GM19043 (cell line): ENCODE data around the gene PIP4K2B.
"Not testable (repeated sequence)": the region's sequence is repeated elsewhere in the genome, so short reads cannot be mapped to it uniquely, and the experiment has no call there.

ENCODE experiments used
- ATAC-seq: cut with Tn5 transposase; IDR thresholded peaks from one replicate; pipeline ENCODE4 v1.9.1; 2021; ENCODE audit warnings: low read depth; ENCODE audit not compliant: unreplicated experiment

The PIP4K2B gene

DNA sequence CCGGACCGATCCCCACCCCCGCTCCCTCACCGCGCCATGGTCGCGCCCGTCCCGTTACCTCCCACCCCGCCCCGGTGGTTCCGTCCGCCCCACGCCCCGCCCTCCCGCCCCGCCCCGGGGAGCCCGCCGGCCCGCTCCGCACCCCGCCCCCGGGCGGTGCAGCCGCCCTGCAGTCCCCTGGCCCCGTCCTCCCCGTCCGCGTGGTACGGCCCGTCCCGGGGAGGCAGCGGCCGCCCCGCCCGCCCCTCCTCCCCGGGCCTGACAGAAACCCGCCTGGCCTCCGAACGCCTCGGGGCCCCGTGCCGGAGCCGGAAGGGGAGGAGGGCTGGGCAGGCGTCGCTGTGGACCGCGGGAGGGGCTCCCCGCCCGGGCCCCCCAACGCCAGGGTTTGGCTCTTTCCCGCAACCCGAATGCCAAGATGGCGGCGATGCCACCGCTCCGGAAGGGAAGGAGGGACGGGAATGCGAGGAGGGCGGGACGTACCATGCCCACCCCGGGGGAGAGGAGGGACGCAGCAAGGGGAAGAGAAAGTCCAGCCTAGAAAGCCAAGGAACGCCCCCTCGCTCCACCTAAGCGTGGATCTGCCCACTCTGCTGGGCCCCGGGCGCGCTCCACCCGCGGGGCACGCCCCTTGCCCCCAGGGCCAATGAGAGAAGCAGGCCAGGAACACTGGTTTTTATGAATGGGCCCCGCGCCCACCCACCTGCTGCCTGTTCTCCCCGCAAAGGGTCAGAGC is at the start of gene PIP4K2B:
Gene PIP4K2B, minus strand, starts transcription at position 56 of the 736 bp plus-strand sequence. CDS start 132 bp downstream, outside the sequence.
- ATAC-seq, result peak; percentile 78

- ATAC-seq, result no peak
Observed at GRCh38 chr17:38848557-38848891, 49.2 kb upstream of the PIP4K2B start.

GRCh38 chr17:38844261-38844757 is 45.0 kb upstream of the PIP4K2B start:
- no peak for ATAC-seq

GRCh38 chr17:38825762-38826247 is 26.4 kb upstream of the PIP4K2B start:
- ATAC-seq, result no peak

- no peak for ATAC-seq
Observed at GRCh38 chr17:38824899-38825761, 25.8 kb upstream of the PIP4K2B start, which contains the start of gene CWC25. Gene CWC25 (minus strand): TSS chr17:38825321. CDS start chr17:38825183, 138 bp downstream.

DNA sequence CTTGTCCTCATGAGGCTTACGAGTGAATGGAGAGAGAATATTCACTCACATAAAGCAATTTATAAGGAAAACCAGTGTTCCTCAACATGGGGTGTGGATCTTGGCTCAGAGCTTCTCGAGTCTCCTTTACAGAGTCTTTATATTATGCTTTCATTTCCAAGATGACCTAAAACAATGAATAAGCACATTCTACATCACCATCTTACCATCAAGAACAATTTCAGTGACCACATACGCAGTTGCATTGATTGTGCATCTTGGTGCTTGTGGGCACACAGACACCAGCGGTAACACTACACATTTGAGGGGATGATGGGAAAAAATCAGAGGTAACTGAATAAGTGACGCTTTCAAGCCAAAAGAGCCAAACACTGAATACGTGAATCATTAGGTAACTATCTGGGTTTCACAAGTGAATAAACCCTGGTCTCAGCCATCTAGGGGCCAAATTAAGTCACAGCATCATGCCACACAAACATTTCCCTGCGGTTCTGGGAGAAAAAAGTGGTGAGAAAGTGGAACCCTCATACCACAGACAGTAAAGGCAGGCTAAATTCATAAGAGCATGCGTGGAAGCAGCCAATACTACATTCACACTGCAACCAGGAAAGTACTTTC is 16.3 kb upstream of the PIP4K2B start:
- ATAC-seq, result no peak

GRCh38 chr17:38809828-38810227 is 10.5 kb upstream of the PIP4K2B start:
- ATAC-seq, result no peak

- no peak for ATAC-seq
Observed at GRCh38 chr17:38800237-38800760, 943 bp upstream of the PIP4K2B start.

- ATAC-seq, result peak; percentile 14
Observed at GRCh38 chr17:38798614-38799500, 499 bp downstream of the PIP4K2B start.

DNA sequence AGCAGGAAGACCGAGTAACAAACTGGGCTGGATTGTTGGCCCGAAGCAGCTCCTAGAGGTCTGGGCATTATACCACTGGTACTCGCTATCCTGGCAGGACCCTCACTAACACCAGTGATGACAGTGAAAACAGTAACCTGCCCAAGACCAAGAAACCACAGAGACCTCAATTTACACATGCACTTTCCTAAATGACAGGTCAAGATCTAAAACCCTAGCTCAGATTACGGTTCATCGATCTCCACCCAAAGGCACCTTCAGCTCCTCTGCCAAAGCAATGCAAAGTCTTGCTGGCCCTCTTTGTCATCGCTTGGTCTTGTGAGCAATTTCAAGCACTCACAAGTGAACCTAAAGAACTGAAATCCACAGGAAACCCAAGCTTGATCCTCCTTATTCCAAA is 1.5 kb downstream of the PIP4K2B start:
- no peak for ATAC-seq

DNA sequence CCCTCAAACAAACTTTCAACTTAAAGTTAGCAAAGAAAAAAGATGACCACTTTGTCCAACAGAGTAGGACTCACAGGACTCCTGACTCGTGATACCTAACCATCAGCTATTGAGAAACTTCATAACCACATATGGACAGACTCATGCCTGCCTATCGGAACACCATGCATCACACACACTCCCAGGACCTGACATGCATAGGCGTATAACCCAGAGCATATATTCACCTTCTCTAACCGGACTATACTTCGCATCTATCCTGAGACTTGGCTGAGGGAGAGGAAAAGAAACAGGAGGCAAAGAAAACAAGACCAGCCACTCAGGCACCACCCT is 2.2 kb downstream of the PIP4K2B start:
- no peak for ATAC-seq

DNA sequence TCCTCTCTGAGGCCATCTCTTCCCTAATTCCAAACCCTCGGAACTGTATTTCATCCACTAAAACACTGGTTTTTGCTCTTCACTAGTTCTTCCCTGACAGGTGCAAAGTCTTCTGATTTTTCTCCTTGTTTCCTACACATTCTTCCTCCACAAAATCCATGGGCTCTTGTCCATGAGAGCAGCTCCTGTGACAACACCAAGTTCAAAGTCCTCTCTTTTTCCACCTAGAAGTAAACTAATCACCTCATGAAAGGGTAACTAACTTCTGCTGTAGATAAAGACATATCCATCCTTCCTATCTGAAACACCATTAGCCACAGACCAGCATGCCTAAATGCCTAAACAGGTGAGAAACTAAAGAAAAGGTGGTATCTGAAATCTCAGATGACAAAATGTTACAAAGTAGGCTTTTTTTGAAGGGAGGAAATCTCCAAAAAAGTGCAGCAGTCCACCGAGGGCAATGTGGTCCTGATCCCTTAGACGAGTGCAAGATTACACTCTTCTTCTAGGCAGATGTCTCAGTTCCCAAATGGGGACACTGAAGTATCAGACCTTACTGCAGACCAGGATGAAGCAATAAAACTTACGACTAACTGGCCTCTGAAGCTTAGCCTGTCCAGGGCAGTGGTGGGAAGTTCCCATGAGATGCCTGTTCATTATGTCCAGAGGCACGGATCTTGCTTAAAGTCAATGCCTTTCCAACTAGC is 2.8 kb downstream of the PIP4K2B start:
- no peak for ATAC-seq

DNA sequence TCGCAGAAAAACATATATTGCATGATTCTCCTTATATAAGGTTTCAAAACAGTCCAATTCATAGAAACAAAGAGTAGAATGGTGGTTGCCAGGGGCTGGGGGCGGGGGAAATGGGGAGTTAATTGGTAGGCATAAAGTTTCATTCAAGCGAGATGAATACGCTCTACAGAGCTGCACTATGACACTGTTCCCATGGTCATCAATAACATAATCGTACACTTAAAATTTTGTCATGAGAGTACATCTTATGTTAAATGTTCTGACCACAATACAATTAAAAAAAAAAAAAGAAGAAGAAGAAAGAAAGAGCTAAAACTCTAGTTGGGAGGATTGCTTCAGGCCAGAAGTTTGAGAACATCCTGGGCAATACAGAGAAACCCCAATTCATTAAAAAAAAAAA is 5.1 kb downstream of the PIP4K2B start:
- ATAC-seq, result no peak

DNA sequence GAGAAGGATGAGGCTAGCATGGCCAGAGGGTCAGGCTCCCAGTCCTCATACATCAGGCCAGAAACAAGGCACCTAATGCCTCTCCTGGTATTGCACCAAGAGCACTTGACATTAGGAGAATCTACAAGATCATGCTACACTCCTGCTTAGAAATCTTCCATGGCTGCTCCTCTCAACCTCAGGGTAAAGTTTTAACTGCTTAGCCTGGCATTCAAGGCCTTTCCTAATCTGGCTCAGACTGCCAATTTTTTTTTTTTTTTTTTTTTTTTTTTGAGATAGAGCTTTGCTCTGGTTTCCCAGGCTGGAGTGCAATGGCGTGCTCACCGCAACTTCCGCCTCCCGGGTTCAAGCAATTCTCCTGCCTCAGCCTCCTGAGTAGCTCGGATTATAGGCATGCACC is 8.2 kb downstream of the PIP4K2B start:
- ATAC-seq, result no peak

DNA sequence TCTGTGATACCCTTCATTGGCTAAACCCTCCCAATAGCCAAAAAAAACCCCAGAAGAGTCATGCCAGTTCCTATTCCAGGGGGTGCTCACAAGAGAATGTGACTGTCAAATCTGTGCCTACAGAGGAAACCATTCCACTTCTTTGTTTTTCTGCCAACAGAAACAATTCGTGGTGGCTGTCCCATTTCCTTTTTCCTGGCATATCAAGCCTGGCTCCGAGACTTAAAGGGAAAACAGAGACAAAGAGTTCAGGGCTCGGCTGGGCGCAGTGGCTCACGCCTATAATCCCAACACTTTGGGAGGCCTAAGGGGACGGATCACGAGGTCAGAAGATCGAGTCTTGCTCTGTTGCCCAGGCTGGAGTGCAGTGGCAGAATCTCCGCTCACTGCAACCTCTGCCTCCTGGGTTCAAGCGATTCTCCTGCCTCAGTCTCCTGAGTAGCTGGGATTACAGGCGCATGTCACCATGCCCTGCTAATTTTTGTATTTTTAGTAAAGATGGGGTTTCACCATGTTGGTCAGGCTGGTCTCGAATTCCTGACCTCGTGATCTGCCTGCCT is 9.1 kb downstream of the PIP4K2B start:
- ATAC-seq, result not testable (repeated sequence)

- ATAC-seq, result no peak
Observed at GRCh38 chr17:38789185-38789584, 10.2 kb downstream of the PIP4K2B start.

DNA sequence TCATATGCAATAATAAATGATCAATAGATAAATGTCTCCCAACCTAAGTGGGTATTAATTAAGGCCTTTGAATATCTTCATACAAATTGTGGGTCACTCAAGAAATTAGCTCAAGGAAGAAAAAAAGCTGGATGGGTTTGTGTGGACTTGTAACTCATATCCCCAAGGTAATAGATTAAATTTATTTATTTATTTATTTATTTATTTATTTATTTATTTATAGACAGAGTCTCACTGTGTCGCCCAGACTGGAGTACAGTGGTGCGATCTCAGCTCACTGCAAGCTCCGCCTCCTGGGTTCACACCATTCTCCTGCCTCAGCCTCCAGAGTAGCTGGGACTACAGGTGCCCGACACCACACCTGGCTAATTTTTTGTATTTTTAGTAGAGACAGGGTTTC is 11.4 kb downstream of the PIP4K2B start:
- not testable (repeated sequence) for ATAC-seq

DNA sequence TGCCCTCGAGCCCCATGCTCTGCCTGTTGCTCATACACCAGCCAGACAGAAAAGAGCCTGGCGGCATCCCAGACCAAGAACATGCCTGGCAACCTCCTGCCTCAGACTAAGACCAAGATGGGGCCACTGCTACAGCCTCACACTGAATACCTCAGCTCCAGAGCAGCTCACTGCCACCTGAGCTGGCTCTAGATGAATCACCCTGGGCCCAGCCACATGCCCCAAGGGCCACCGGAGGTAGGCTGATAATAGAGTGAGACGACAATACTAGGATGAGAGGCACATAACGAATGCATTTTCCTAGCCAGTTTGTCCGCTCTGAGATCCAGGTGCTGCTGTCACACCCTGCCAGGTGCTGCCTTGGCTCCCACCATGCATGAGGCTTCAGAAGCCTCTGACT is 13.0 kb downstream of the PIP4K2B start:
- ATAC-seq, result no peak

GRCh38 chr17:38783227-38783626 is 16.1 kb downstream of the PIP4K2B start:
- no peak for ATAC-seq
